ENCODE data around the gene DNAL4.

Gene DNAL4

GRCh38 chr22:38738475-38739070, 55.4 kb downstream of the DNAL4 start:
- no peak for DNase-seq

GRCh38 chr22:38737302-38738060, 56.5 kb downstream of the DNAL4 start:
- DNase-seq: no peak

- no peak for DNase-seq
Measured at GRCh38 chr22:38736257-38736570, 57.7 kb downstream of the DNAL4 start.

- DNase-seq: no peak
Measured at GRCh38 chr22:38735465-38736256, 58.3 kb downstream of the DNAL4 start.

GRCh38 chr22:38735126-38735464, 58.8 kb downstream of the DNAL4 start:
- DNase-seq: no peak

- DNase-seq: no peak
Measured at GRCh38 chr22:38734421-38735100, 59.4 kb downstream of the DNAL4 start.

- no peak for DNase-seq
Measured at GRCh38 chr22:38733724-38734381, 60.1 kb downstream of the DNAL4 start.

- no peak for DNase-seq
Measured at GRCh38 chr22:38733329-38733723, 60.6 kb downstream of the DNAL4 start.

GRCh38 chr22:38732251-38732815, 61.6 kb downstream of the DNAL4 start:
- DNase-seq: no peak

- DNase-seq: no peak
Measured at GRCh38 chr22:38731703-38732161, 62.2 kb downstream of the DNAL4 start.

GRCh38 chr22:38730411-38730871, 63.5 kb downstream of the DNAL4 start:
- no peak for DNase-seq

GRCh38 chr22:38729946-38730345, 64.0 kb downstream of the DNAL4 start:
- no peak for DNase-seq

- DNase-seq: no peak
Measured at GRCh38 chr22:38728871-38729796, 64.8 kb downstream of the DNAL4 start.
